ENCODE results near the gene MYL7. TPM values are rescaled to one million over a fixed set of nuclear protein-coding genes. Genes with fewer than 3 reads are reported as not detected.
A peak's percentile ranks its signal among the peaks of the same experiment; 100 is the strongest.

The MYL7 gene
- total RNA-seq, 6 experiments from 2014 or later: 0.30 to 0.64 (median 0.49) TPM; not detected in 2

DNA sequence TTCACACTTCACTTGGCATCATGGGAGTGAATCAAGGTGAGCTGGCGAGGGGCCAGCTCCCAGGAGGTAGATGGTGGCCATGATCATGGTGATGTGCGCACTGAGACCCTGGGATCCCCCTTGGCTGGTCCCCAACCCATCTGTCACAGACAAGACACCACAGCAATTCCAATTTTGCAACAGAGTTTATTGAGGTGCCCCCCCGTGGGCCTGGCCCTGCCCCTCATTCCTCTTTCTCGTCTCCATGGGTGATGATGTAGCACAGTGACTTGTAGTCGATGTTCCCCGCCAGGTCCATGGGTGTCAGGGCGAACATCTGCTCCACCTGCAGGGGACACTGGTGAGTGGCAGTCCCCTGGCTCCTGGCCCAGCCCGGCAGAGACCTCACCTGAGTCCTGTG is 2.4 kb downstream of the MYL7 start:
- Mint-ChIP-seq H3K4me3 (no peak overlapping the region), H3K36me3 (ENCODE audit: low read depth) (no peaks in the 10 kb centered on the region)

GRCh38 chr7:44136731-44137130 is 4.4 kb downstream of the MYL7 start:
- H3K27me3 Mint-ChIP-seq (ENCODE audit: insufficient read depth): peaks cover 5% of the 10 kb centered on the region
- no peak for TF ChIP-seq CTCF (IDR thresholded peaks at IDR 0.05)
- no peak overlapping the region for H3K27ac Mint-ChIP-seq
- no peak overlapping the region for H3K4me3 Mint-ChIP-seq
- no peak for DNase-seq
- peaks cover 21% of the 10 kb centered on the region for H3K4me1 Mint-ChIP-seq (ENCODE audit: low read depth)
- no peaks in the 10 kb centered on the region for H3K9me3 Mint-ChIP-seq
- H3K36me3 Mint-ChIP-seq (ENCODE audit: low read depth): no peaks in the 10 kb centered on the region

More for the DNA sequence above, 2.4 kb downstream of the MYL7 start:
- no peak for DNase-seq
- Mint-ChIP-seq H3K27me3 (ENCODE audit: insufficient read depth) (peaks cover 5% of the 10 kb centered on the region), H3K27ac (no peak overlapping the region), H3K4me1 (ENCODE audit: low read depth) (peaks cover 12% of the 10 kb centered on the region), H3K9me3 (no peaks in the 10 kb centered on the region)
- TF ChIP-seq CTCF (IDR thresholded peaks at IDR 0.05): peak; percentile 17; the same call in 1 of the 2 replicates

GRCh38 chr7:44134943-44135628 is 6.0 kb downstream of the MYL7 start:
- no peak overlapping the region for H3K27ac Mint-ChIP-seq
- peaks cover 27% of the 10 kb centered on the region for H3K4me1 Mint-ChIP-seq (ENCODE audit: low read depth)
- TF ChIP-seq CTCF (IDR thresholded peaks at IDR 0.05): no peak
- H3K27me3 Mint-ChIP-seq (ENCODE audit: insufficient read depth): peaks cover 5% of the 10 kb centered on the region
- H3K4me3 Mint-ChIP-seq: no peak overlapping the region
- no peak for DNase-seq
- no peaks in the 10 kb centered on the region for H3K9me3 Mint-ChIP-seq
- no peaks in the 10 kb centered on the region for H3K36me3 Mint-ChIP-seq (ENCODE audit: low read depth)

DNA sequence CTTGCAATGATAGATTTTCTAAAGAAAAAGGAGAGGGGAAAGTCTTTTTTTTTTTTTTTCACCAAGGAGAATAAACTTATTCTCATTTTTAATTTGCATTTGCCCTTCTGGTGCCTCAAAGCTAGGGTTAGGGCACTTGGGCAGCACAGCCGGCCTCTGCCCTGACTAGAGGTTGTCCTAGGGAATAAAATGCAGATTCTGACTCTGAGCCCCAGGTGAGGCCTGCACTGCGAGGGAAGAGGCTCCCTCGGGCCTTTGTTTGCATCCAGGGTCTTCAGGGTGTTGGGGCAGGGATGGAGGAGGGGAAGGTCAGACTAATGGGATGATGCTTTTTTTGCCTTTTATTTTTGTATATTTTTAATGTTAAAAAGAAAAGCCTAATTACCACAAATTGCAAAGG is 7.8 kb downstream of the MYL7 start:
- DNase-seq: no peak
- H3K4me3 Mint-ChIP-seq: no peak overlapping the region
- no peaks in the 10 kb centered on the region; the same call in 1 of the 2 replicates for H3K27me3 Mint-ChIP-seq (ENCODE audit: insufficient read depth)
- H3K9me3 Mint-ChIP-seq: no peaks in the 10 kb centered on the region
- H3K36me3 Mint-ChIP-seq (ENCODE audit: low read depth): no peaks in the 10 kb centered on the region
- peaks cover 27% of the 10 kb centered on the region for H3K4me1 Mint-ChIP-seq (ENCODE audit: low read depth)
- no peak overlapping the region for H3K27ac Mint-ChIP-seq
- TF ChIP-seq CTCF (IDR thresholded peaks at IDR 0.05): no peak

DNA sequence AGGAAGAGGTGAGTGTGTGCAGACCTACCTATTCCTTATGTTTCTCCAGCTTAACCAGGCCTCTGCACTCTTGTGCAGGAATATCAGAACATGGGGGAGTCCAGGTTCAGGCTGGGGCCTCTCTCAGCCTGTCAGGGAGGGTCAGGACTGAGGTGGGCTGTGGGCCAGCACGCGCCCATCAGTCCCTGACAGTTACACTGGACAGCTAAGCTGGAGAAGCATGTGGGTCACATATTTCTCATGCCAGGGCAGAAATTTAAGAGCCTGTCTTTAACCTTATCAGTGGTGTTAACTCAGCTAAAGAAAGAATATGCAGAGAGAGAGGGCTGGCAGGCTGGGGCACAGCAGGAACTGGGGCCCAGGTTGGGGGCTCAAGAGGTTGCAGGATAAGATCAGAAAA is 9.1 kb downstream of the MYL7 start:
- peak overlapping the region; percentile 62 for H3K4me3 Mint-ChIP-seq
- H3K36me3 Mint-ChIP-seq (ENCODE audit: low read depth): no peaks in the 10 kb centered on the region
- TF ChIP-seq CTCF (IDR thresholded peaks at IDR 0.05): no peak
- H3K27me3 Mint-ChIP-seq (ENCODE audit: insufficient read depth): peaks cover 1% of the 10 kb centered on the region
- no peaks in the 10 kb centered on the region for H3K9me3 Mint-ChIP-seq
- peaks cover 27% of the 10 kb centered on the region for H3K4me1 Mint-ChIP-seq (ENCODE audit: low read depth)
- peak overlapping the region; percentile 39 for H3K27ac Mint-ChIP-seq
- no peak for DNase-seq

Data from HFFc6 (cell line).